HG03342 (cell line): ENCODE measurements around the gene AFMID.
"Not testable (repeated sequence)": the region's sequence is repeated elsewhere in the genome, so short reads cannot be mapped to it uniquely, and the experiment has no call there.

Experiments used
- ATAC-seq: cut with Tn5 transposase; IDR thresholded peaks from one replicate; pipeline ENCODE4 v1.9.1; 2021; ENCODE audit warnings: mild to moderate bottlenecking, moderate library complexity; ENCODE audit not compliant: unreplicated experiment

The AFMID gene

GRCh38 chr17:78186692-78187595 is at the start of gene AFMID, which contains the start of gene TK1:
Gene AFMID (plus strand): TSS chr17:78187362. CDS start chr17:78187371, 9 bp downstream.
Gene TK1 (minus strand): TSS chr17:78187052. CDS start chr17:78186994, 58 bp downstream.
- peak; percentile 87 for ATAC-seq

GRCh38 chr17:78137392-78138203 is 49.6 kb upstream of the AFMID start:
- no peak for ATAC-seq

- ATAC-seq = no peak
Measured at GRCh38 chr17:78138204-78139060, 48.7 kb upstream of the AFMID start.

- not testable (repeated sequence) for ATAC-seq
Measured at GRCh38 chr17:78139861-78140168, 47.3 kb upstream of the AFMID start.

- ATAC-seq = peak; percentile 78
Measured at GRCh38 chr17:78140169-78141051, 46.8 kb upstream of the AFMID start.

- no peak for ATAC-seq
Measured at GRCh38 chr17:78141437-78142118, 45.6 kb upstream of the AFMID start.

GRCh38 chr17:78142119-78142861 is 44.9 kb upstream of the AFMID start:
- ATAC-seq = no peak

GRCh38 chr17:78143214-78144146 is 43.7 kb upstream of the AFMID start:
- no peak for ATAC-seq

- ATAC-seq = no peak
Measured at GRCh38 chr17:78144147-78144719, 42.9 kb upstream of the AFMID start.

GRCh38 chr17:78144736-78145641 is 42.2 kb upstream of the AFMID start:
- no peak for ATAC-seq

- ATAC-seq = no peak
Measured at GRCh38 chr17:78146471-78146869, 40.7 kb upstream of the AFMID start.

- ATAC-seq = no peak
Measured at GRCh38 chr17:78146881-78147280, 40.3 kb upstream of the AFMID start.

GRCh38 chr17:78147315-78147998 is 39.7 kb upstream of the AFMID start:
- ATAC-seq = peak; percentile 46

- no peak for ATAC-seq
Measured at GRCh38 chr17:78148286-78149016, 38.7 kb upstream of the AFMID start.

GRCh38 chr17:78151514-78152008 is 35.6 kb upstream of the AFMID start:
- ATAC-seq = no peak
